Non-pigmented ciliary epithelial cell (primary cell): ENCODE data around the gene MERTK.
"Not testable (repeated sequence)": the region's sequence is repeated elsewhere in the genome, so short reads cannot be mapped to it uniquely, and the experiment has no call there.

Experiments used
- DNase-seq: peaks from one replicate; pipeline ENCODE4 v3.0.0-alpha.2; 2010; ENCODE audit warnings: low read depth

MERTK gene

GRCh38 chr2:111946294-111947114 is 48.1 kb downstream of the MERTK start:
- DNase-seq: peak; percentile 48

- no peak for DNase-seq
These were observed 48.8 kb downstream of the MERTK start for GRCh38 chr2:111947219-111947618.

- no peak for DNase-seq
These were observed 50.4 kb downstream of the MERTK start for GRCh38 chr2:111948832-111949231.

- no peak for DNase-seq
These were observed 51.8 kb downstream of the MERTK start for GRCh38 chr2:111950236-111950635.

GRCh38 chr2:111951486-111951885 is 53.1 kb downstream of the MERTK start:
- DNase-seq: no peak

- no peak for DNase-seq
These were observed 54.6 kb downstream of the MERTK start for GRCh38 chr2:111952871-111953452.

- no peak for DNase-seq
These were observed 56.4 kb downstream of the MERTK start for GRCh38 chr2:111954602-111955332.

GRCh38 chr2:111957872-111958354 is 59.5 kb downstream of the MERTK start:
- no peak for DNase-seq

GRCh38 chr2:111958901-111959300 is 60.5 kb downstream of the MERTK start:
- no peak for DNase-seq

GRCh38 chr2:111961663-111962062 is 63.3 kb downstream of the MERTK start:
- DNase-seq: no peak

GRCh38 chr2:111963086-111963485 is 64.7 kb downstream of the MERTK start:
- DNase-seq: not testable (repeated sequence)

- DNase-seq: not testable (repeated sequence)
These were observed 65.1 kb downstream of the MERTK start for GRCh38 chr2:111963508-111963907.

GRCh38 chr2:111965062-111965461 is 66.7 kb downstream of the MERTK start:
- no peak for DNase-seq

GRCh38 chr2:111966241-111966640 is 67.8 kb downstream of the MERTK start:
- DNase-seq: no peak

- DNase-seq: no peak
These were observed 68.6 kb downstream of the MERTK start for GRCh38 chr2:111967018-111967417.

- DNase-seq: no peak
These were observed 72.0 kb downstream of the MERTK start for GRCh38 chr2:111970453-111970852.

GRCh38 chr2:111972955-111973565 is 74.7 kb downstream of the MERTK start:
- DNase-seq: no peak

GRCh38 chr2:111973701-111974100 is 75.3 kb downstream of the MERTK start:
- no peak for DNase-seq

GRCh38 chr2:111975053-111975552 is 76.7 kb downstream of the MERTK start:
- peak; percentile 88 for DNase-seq

GRCh38 chr2:111975819-111976218 is 77.4 kb downstream of the MERTK start:
- no peak for DNase-seq

GRCh38 chr2:111977240-111977639 is 78.8 kb downstream of the MERTK start:
- no peak for DNase-seq
